Gastroesophageal sphincter (tissue), 4 donors: Measurements from ENCODE around the gene DDRGK1. TPM values are rescaled to one million over a fixed set of nuclear protein-coding genes. Genes with fewer than 3 reads are reported as not detected.

Source experiments
- ATAC-seq: fragments of 150-250 bp; one replicate; pipeline ENCODE4 v1.9.1; 2016; ENCODE audit warnings: mild to moderate bottlenecking, moderate library complexity
- H3K27ac ChIP-seq, 4 donors: fragments of 200-600 bp; sonication (generic) in 3 of 4; 1 replicate in 3 of 4; 2 replicates in 1 of 4; pipeline ENCODE4 v1.5.1; 2016 to 2019
- H3K27me3 ChIP-seq: fragments of 200-600 bp; sonication (generic); one replicate; pipeline ENCODE4 v1.5.1; 2019
- H3K36me3 ChIP-seq, 2 donors: fragments of 200-600 bp; sonication (generic); one replicate each; pipeline ENCODE4 v1.5.1; 2019; ENCODE audit warnings: control low read depth in 1 of 2
- H3K4me1 ChIP-seq, 3 donors: fragments of 200-600 bp; sonication (generic); 1 replicate in 2 of 3; 2 replicates in 1 of 3; pipeline ENCODE4 v1.5.1; 2016 to 2019; ENCODE audit warnings: control low read depth in 2 of 3
- H3K4me3 ChIP-seq, 2 donors: fragments of 200-600 bp; sonication (generic); one replicate each; pipeline ENCODE4 v1.5.1; 2019; ENCODE audit warnings: mild to moderate bottlenecking in 1 of 2, moderate library complexity in 1 of 2
- H3K9me3 ChIP-seq, 3 donors: fragments of 200-600 bp; sonication (generic); one replicate each; pipeline ENCODE4 v1.5.1; 2017 to 2019; ENCODE audit warnings: control low read depth in 2 of 3
- CTCF ChIP-seq, 4 experiments: fragments of 200-600 bp in 2 of 4; fragments of 450-650 bp in 2 of 4; sonication (generic) in 1 of 4; IDR thresholded peaks; one replicate each; pipeline ENCODE4 v1.5.1; 2017 to 2019; ENCODE audit warnings: antibody characterized with exemption in 4 of 4, mild to moderate bottlenecking in 2 of 4, moderate library complexity in 2 of 4
- EP300 ChIP-seq: sonication (generic); formaldehyde crosslinking; IDR thresholded peaks from one replicate; pipeline ENCODE4 v1.6.1; 2017; ENCODE audit warnings: antibody characterized with exemption, mild to moderate bottlenecking
- POLR2A ChIP-seq, 2 donors: fragments of 450-650 bp; IDR thresholded peaks; one replicate each; pipeline ENCODE4 v1.6.1; 2017; ENCODE audit warnings: antibody characterized with exemption in 2 of 2, mild to moderate bottlenecking in 2 of 2, moderate library complexity in 1 of 2
- POLR2AphosphoS5 ChIP-seq: sonication (generic); formaldehyde crosslinking; IDR thresholded peaks from one replicate; pipeline ENCODE4 v1.6.1; 2017; ENCODE audit warnings: antibody characterized with exemption
- WGBS, 2 donors: methylation state at CpG; one replicate each; pipeline ENCODE4 v1.1.5; 2018; ENCODE audit warnings: low coverage in 1 of 2; 5-methylcytosine and 5-hydroxymethylcytosine counted together
- total RNA-seq, 4 donors: library from RNA; depleted of rRNA; stranded (reverse); fragments of >200 nt; gene quantifications; one replicate each; pipeline ENCODE4 v1.1.0, GENCODE V29; 2016

The DDRGK1 gene
- total RNA-seq, 4 donors from 2014 or later: 62.0 to 82.5 (median 69.8) TPM

- H3K36me3 ChIP-seq: no peaks in the 10 kb centered on the region
- WGBS, 2 donors: 52 to 77% methylated on average over 3 to 7 of the region's 8 CpGs
- no peak for TF ChIP-seq POLR2AphosphoS5
- TF ChIP-seq CTCF (IDR thresholded peaks at IDR 0.05): no peak
- TF ChIP-seq EP300: no peak
- TF ChIP-seq POLR2A (IDR thresholded peaks at IDR 0.05): no peak
- H3K27me3 ChIP-seq: no peaks in the 10 kb centered on the region
- H3K9me3 ChIP-seq: no peaks in the 10 kb centered on the region
- H3K4me3 ChIP-seq: no peak overlapping the region
- ATAC-seq: no peak
- peaks cover 0 to 26% (median under 1%) of the 10 kb centered on the region in 3 donors for H3K4me1 ChIP-seq
- H3K27ac ChIP-seq: no peak overlapping the region
Measured at GRCh38 chr20:3177746-3178485, 26.6 kb downstream of the DDRGK1 start.

GRCh38 chr20:3175270-3175669 lies 29.2 kb downstream of the DDRGK1 start:
- no peaks in the 10 kb centered on the region for H3K27me3 ChIP-seq
- H3K4me3 ChIP-seq: peak overlapping the region in 1 of 2 donors; percentile 92
- TF ChIP-seq POLR2AphosphoS5 (no peak), POLR2A (IDR thresholded peaks at IDR 0.05) (no peak), CTCF (IDR thresholded peaks at IDR 0.05) (no peak)
- 16 to 44% methylated on average over 1 of the region's 1 CpG for WGBS, 2 donors
- no peaks in the 10 kb centered on the region for H3K36me3 ChIP-seq
- ATAC-seq: no peak
- H3K4me1 ChIP-seq: peaks cover 0 to 38% (median 7%) of the 10 kb centered on the region in 3 donors
- H3K27ac ChIP-seq: no peak overlapping the region
- H3K9me3 ChIP-seq: no peaks in the 10 kb centered on the region

DNA sequence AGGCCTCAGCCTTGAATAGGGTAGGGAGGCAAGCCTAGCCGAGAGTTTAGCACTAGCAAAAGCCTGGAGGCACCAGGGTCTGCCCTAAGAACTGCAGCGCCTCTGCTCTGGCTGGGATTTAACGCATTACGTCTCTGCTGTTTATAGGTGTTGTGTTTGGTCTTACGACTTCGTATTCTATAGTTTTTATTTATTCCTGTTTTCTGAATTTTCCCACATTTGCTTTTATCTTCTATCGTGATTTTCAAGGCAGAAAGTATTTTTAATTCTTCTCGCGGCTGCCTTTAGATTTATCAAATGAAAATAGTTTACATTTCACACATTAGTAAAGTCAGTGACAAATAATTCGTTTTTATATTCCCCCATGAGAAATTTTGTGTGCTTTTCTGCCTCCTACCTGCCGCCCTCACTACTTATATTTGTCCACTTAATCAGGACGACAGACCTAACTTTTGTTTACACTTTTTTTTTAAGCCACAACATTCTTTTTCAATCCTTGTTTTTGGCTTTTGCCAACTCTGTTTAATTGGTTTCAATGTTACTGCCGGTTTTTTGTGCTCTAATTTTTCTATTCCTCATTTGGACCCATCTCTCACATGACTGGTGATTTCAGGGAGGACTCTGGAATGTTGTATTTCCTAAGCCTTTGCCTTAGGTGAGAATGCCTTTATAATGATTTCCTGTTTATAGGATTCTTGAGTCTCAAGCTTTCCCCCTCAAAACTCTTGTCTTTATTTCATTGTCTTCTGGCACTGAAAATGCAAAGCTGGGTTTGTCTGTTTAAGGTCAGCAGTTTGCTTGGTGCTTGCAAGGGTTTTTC lies 29.8 kb downstream of the DDRGK1 start:
- 17 to 33% methylated on average over 5 to 13 of the region's 13 CpGs for WGBS, 2 donors
- H3K27ac ChIP-seq: peak overlapping the region in 3 of 4 donors; percentile 81 to 85 (median 83)
- no peaks in the 10 kb centered on the region for H3K9me3 ChIP-seq
- ATAC-seq: no peak
- TF ChIP-seq EP300 (no peak), POLR2A (IDR thresholded peaks at IDR 0.05) (no peak), CTCF (IDR thresholded peaks at IDR 0.05) (no peak), POLR2AphosphoS5 (no peak)
- peaks cover 0 to 38% (median 7%) of the 10 kb centered on the region in 3 donors for H3K4me1 ChIP-seq
- peak overlapping the region; percentile 64 to 92 for H3K4me3 ChIP-seq
- H3K27me3 ChIP-seq: no peaks in the 10 kb centered on the region
- H3K36me3 ChIP-seq: no peaks in the 10 kb centered on the region

- H3K27me3 ChIP-seq: no peaks in the 10 kb centered on the region
- H3K4me3 ChIP-seq: peak overlapping the region; percentile 64 to 92
- peaks cover 0 to 38% (median 7%) of the 10 kb centered on the region in 3 donors for H3K4me1 ChIP-seq
- 0 to 8% methylated on average over 2 to 5 of the region's 84 CpGs for WGBS, 2 donors
- peak; percentile 97 for ATAC-seq
- TF ChIP-seq POLR2AphosphoS5 (peak; percentile 10), EP300 (no peak), CTCF (IDR thresholded peaks at IDR 0.05) (peak in 3 of 4 experiments; percentile 6 to 35 (median 11)), POLR2A (IDR thresholded peaks at IDR 0.05) (peak in 1 of 2 donors; percentile 11)
- peak overlapping the region; percentile 11 to 85 (median 82) for H3K27ac ChIP-seq
- H3K9me3 ChIP-seq: no peaks in the 10 kb centered on the region
- no peaks in the 10 kb centered on the region for H3K36me3 ChIP-seq
Measured at GRCh38 chr20:3173610-3174441, 30.7 kb downstream of the DDRGK1 start.
